GM19455 (cell line): ENCODE data around the gene ADGRD1.
"Not testable (repeated sequence)": the region's sequence is repeated elsewhere in the genome, so short reads cannot be mapped to it uniquely, and the experiment has no call there.

Source experiments
- ATAC-seq: cut with Tn5 transposase; IDR thresholded peaks from one replicate; pipeline ENCODE4 v1.9.1; 2021; ENCODE audit not compliant: unreplicated experiment

The ADGRD1 gene

DNA sequence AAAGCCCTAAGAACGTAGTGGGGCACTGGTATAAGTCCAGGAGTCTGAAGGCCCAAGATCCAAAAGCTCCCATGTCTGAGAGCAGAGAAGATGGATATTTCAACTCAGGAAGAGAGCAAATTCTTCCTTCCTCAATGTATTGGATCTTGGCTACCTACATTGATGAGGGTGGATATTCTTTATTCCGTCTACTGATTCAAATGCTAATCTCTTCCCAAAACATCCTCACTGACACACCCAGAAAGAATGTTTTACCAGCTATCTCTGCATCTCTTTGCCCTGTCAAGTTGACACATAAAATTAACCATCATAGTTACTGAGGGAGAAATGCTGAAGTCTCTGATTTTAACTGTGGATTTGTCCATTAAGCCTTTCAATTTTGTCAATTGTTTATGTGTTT is 16.6 kb upstream of the ADGRD1 start:
- no peak for ATAC-seq

DNA sequence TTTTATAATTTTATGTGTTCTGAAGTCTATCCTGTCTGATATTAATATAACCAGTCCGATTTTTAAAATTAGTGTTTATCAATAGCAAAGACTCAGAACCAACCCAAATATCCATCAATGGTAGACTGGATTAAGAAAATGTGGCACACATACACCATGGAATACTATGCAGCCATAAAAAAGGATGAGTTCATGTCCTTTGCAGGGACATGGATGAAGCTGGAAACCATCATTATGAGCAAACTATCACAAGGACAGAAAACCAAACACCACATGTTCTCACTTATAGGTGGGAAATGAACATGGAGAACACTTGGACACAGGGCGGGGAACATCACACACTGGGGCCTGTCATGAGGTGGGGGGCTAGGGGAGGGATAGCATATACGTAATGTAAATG is 16.2 kb upstream of the ADGRD1 start:
- not testable (repeated sequence) for ATAC-seq

DNA sequence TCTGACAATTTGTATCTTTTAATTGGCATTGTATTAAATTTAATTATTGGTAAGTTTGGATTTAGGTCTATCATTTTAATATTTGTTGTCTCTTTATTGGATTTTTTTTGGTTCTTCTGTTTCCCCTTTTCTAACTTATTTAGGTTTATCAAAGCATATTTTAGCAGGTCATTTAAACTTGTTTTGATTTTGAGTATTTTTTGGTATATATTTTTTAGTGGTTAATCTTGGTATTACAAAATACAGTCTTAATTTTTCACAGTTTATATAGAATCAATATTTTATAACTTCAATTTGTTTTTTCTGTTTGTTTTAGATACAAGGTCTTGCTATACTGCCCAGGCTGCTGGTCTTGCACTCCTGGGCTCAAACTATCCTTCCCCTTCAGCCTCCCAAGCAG is 15.5 kb upstream of the ADGRD1 start:
- no peak for ATAC-seq

DNA sequence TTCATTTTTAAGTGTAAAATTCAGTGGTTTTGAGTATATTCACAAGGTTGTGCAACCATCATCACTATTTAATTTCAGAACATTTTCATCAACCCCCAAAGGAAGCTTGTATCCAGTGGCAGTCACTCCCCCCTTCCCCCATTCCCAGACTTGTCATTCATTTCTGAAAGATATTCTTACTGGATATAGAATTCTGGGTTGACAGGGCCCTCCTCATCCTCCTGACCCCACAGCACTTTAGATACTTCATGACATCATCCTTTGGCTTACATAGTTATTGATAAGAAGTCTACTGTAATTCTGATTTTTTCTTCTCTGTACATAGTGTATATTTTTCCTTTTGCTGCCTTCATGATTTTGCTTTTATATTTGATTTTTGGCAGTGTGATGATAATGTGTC is 8.8 kb upstream of the ADGRD1 start:
- no peak for ATAC-seq

DNA sequence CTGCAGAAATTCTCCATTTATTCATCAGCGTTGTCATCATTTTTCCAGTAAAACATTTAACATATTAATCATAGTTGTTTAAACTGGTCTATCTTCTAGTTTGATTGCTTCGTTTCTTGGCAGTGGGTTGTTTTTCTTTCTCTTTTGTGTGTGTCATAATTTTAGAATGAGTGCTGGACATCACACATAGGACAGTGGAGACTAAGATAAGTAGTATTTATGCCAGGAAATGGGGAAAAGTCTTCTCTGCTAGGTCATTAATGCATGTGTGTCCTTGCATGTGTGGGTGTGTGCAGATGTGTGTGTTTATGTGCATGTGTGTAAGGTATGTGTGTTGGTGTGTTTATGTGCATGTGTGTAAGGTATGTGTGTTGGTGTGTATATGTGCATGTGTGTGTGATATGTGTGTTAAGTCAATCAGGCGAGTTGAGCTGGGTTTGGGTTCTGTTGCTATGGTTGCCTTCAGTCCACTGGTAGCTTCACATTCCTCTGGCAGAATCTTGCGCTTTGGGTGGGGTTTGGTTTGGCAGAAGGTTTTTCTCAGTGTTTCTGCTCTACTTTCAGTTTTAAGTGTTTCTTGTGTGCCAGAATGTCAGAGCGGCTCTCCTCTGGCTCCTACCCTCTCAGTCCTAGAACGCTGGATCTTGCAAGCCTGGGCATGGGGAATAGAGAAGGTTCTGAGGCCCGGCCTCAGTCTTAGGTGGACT is 7.8 kb upstream of the ADGRD1 start:
- no peak for ATAC-seq

DNA sequence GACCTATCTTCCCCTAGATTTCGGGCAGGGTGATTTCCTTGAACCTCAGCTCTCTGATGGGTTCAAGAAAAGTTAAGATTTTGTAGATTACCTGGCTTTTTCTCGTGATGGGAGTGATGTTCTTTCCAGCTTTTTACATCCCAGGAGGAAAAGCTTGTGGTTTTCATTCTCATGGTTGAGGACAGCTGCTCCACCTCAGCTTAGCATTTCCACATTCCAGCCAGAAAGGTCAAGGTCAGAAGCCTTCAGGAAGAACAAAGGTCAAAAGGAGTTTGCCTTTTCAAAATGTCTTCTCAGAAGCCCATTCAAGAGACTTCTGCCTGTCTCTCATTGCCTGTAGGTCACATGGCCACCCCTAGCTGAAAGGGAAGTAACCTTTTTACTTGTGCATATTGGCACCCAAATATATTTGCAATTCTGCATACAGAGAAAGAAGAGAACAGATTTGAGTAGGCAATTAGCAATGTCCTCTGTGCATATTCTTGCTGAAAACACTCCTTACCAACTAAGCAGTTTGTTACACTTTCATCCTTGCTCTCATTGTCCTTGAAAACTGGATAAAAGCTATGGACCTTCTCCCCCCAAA is 6.6 kb upstream of the ADGRD1 start:
- ATAC-seq, result no peak

DNA sequence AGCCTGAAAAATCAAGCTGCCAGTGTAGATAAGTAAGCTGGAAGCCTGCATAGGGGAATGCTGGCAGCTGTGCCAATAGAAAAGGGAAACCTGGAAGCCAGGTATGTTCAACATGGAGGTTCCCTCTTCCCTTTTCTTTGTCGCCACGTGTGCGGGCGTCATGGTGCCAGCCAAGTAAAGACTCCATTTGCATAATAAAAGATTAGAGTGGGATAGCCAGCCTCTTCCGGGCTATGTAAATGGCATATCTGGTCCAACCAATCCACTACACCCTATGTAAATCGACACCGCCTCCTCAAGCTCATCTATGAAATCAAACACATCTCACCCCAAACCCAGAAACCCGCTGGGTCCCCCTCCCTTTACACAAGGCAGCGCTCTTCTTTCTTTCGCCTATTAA is 5.6 kb upstream of the ADGRD1 start:
- ATAC-seq, result no peak

DNA sequence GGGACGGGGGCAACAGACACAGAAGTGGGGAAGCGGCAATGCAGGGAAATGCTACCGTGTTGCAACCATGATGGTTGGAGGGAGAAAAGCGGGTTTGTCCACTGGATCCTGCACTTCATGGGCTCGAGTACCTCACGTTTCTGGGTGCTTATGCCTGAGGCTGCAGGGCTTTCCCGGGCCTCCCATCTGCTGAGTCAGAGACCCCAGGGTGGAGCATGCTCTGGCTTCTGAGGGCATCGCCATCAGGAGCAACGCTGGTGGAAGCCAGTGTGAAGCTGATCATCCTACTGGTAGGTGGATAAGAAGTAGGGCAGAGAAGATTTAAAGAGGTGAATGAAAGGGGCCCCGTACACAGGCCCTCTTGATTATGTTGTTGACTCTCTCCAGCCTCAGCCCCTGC is 5.0 kb upstream of the ADGRD1 start:
- no peak for ATAC-seq

DNA sequence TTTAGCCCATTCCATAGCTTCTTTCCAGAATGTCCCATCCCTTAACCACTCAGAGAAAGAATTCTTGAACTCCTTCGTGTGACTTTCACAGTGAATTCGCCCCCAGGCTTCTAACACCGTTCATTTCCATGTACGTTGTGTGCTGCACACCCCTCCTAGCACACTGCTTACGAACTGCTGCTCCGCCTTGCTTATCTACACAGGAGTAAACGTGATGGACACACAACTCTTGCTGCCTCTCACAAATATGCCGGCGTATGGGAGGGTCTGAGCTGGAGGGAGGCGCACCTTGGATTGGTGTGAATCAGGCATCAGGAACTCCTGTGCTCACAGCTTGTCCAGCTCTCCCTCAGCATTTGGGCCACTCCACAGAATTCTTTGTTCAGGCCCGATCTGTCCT is 3.9 kb upstream of the ADGRD1 start:
- ATAC-seq, result no peak

DNA sequence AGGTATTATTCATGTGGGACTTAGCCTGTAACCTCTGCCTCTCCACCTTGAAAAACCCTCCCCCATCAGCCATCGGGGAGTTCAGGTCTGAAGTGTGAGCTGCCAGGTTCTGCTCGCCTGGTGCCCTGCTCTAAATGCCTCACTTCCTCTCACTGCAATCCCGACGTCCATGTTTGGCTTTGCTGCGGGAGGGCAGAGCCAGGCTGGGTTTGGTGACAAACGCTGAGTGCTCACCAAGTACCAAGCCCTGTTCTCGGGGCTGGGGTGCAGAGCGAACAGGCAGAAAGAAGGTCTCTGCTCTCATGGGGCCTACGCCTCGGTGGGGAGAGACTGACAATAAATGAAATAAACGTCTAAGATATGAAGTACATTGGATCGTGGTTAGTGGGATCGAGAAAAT is 2.1 kb upstream of the ADGRD1 start:
- no peak for ATAC-seq

DNA sequence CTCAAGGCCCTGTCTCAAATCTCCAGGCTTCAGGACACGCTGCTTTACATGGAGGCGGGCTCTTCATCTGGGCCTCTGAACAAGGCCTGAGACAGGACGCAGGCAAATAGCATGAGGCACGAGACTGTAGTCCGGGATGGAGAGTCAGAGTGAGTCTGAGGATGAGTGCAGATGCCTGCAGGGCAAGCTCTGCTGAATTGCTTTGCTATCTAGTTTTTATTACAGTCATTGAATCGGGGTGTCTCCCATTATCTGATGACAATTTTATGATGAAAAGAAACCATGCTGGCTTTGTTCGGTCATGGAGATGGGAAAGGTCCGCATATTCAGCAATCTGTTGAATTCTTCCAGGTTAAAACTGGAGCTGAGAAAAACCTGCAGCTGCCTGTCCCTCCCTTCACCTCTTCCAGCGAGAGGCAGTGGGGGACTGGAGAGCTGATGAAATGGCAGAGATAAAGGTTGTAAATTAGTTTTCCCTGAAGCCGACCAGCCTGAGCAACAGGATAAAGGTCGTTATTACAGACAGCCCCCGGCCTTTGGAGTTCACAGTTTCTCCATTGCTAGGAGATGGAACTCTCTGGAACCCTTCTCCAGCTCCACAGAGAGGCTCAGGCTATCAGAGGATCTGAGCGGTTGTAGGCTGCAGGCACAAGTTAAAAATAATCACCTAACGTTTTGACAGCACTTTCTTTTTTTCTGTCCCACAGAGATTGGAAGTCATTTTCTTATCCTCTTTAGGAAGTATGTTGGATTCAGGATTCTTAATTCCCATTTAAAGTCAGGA is 1.3 kb upstream of the ADGRD1 start:
- ATAC-seq, result no peak

DNA sequence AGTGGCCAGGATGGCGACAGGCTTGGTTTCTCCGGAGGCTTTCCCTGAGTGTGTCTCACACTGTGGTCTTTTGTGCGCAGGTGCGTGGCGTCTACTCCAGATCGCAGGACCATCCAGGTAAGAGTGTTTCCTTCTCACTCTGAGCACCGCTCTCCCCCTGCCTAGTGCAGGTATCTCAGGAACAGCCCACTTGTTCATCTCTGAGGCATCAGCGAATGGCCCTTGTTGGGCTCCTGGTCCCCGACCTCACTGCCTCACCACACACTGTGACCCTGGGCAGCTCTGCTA is 781 bp downstream of the ADGRD1 start:
- no peak for ATAC-seq

DNA sequence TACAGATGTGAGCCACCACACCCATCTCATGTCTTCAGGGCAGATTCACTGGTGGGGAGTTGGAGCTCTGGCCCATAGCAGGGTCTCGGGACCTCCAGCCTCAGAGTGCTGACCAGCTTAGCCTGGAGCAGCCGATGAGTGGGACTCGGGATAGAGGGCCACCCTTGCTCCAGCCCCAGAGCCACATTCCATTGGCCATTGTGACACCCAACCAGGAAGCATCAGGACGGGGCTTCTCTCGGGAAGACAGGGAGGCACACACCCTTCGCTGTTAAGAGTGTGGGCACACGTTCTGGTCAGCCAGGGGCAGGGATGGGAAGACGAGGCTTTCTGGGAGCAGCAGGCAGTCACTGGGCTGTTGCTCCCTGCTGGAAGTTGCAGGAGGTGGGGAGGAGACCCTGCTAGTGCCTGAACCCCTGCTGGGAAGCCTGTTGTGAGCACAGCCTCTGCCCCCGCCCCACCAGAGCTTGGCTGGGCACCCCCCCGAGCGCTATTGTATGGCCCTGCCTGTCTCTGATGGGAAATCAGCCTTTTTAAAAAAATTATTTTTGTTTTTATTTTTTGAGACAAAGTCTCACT is 1.6 kb downstream of the ADGRD1 start:
- ATAC-seq, result no peak

DNA sequence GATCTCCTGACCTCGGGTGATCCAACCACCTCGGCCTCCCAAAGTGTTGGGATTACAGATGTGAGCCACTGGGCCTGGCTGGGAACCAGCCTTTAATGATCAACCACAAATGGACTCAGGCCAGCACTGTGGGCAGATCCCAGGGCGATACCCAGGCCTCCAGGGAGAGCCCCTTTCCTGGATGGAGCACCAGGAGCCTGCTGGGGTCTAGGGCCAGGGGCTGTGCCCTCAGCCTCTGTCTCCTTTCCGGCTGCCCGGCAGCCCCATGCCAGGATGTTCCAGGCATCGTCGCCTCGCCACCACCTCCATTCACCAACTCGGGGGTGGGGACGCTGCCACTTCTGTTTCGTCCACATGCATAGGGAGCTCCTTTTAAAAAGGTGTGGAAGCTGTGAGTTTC is 2.3 kb downstream of the ADGRD1 start:
- ATAC-seq, result no peak

DNA sequence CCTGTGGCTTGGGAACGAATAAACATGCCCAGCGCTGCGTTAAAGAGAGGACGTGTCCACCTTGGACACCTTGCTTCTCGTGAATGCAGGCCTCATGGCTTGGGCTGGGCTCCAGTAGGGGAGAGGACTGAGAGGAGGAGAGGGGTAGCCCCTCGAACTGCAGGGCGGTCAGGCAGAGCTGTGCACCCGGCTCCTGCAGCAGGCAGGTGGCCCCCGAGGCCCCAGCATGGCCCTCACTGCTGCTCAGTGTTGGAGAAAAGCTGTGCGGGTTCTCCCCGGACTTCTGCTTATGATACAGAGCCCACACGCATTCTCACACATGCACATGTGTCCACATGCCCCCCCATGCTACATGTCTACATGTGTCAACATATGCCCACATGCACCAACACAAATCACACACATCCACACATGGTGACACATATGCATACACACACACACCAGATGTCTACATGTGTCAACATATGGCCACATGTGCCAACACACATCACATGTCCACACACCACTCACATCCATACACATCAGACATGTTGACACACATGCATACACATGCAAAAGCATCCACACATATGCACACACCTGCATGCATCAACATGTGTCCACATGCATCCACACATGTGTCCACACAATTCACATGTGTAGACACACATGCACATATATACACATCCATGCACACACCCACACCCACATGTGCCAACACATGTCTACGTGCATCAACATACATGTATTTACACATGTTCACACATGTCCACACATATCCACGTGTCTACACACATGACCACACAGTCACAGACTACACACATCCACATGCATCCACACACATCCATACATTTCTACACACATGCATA is 3.0 kb downstream of the ADGRD1 start:
- ATAC-seq, result no peak

DNA sequence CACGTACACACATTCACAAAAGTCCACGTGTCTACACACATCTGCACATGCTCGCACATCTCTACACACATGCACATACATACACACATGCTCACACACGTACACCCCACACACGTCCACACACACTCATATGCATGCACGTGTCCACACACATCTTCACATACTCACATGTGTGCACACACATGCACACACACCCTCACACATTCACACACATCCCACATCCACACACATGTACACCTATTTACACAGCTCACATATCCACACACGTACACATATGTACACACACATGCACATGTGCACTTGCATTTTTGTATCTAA is 3.6 kb downstream of the ADGRD1 start:
- ATAC-seq, result no peak

DNA sequence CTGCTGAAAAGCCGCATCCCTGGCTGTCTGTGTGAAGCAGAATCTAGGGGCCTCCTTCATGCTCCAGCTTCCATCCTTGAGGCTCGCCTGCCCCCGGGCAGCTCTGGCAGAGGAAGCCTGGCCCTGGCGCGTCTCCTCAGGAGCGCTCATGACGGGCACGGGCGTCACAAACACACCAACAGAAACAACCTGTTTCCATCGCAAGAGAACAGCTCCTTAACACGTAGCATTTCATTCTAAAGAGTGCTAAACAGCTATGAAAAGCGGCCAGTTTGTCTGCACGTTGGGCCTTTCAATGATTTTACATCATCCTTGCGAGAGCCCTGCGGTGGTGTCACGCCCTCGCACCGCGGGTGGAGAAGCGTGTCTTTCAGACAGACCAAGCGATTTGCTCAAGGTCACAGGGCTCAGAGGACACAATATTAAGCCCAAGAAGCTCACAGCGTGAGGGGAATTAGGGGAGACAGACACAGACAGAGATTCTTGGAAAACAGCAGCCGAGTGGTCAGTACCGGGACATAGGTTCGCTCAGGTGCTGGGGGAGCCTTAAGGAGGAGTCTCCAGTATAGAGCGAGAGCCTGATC is 4.9 kb downstream of the ADGRD1 start:
- ATAC-seq, result no peak

DNA sequence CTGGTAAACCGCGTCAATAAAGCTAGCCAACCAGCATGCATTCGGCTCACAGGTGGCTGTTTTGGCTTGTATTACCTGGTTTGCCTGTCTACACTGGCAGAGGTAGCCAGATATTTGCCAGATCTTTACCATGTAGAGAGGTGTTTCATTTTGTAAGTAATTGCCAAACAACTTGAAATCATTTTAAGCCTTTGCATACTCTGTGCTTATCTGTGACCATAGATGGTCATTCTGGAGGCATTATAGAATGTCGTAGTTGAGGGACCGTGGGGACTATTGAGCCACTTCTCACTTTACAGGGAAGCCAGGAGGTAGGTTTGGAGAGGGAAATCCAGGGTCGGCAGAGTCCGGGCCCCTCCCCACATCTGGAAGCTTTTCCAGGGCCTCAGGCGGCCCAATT is 5.9 kb downstream of the ADGRD1 start:
- no peak for ATAC-seq

DNA sequence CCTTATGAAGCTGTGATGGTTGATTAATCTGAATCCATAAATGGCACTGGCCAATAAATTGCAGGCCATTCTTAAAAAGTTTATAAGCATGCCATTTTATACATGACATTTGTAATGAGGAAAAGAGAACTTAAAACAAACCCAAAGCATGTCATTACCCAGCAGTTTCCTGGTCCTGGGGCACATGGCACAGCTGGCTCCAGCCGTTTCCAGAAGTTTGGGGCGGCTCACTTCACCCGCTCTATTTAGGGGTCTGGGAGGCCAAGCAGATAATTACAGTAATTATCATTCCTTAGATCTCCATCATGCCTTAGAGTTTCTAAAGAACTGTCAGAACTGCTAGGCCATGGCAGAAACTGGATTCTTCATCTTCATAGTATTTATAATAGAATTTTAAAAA is 6.4 kb downstream of the ADGRD1 start:
- no peak for ATAC-seq

DNA sequence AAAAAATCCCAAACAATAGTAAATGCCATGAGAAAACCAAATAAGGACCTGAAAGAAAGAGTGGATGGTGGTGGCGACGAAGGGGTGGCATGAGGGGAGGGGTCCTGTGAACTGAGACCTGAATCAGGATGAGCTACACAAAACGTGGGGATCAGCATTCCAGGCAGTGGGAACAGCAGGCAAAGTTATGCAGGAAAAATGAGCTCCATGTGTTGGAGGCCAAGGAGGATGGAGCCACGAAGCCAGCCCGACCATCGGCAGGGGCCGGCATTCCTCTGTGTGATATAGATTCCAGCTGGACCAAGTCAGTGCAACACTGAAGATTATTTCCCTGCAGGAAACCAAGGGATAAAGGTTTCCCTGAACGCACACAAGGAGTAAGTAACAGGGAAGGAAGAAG is 7.1 kb downstream of the ADGRD1 start:
- no peak for ATAC-seq

DNA sequence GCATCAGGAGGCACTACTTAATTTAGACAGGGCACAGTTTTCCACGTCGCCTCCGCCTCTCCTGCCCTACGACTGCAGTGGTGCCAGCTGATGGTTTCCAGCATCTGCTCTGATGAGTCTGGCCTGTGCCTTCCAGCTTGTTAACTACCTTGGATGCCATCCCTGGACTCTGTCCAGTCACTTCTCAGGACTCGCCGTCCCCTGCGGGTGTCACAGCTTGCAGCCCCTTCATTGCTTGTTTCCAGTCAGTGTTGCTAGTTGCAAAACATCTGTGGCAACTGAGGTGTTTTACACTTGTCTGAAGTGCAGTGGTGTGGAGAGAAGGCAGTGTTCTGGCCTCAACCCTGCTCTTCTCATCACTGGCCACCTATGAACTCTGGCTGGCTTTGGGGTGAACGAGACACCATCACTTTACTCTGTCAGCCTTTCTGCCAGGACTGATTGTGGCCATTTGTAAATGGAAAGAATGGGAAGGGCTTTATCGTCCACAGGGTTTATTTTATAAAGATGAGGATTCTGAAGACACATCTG is 8.3 kb downstream of the ADGRD1 start:
- ATAC-seq, result no peak
